Measurements from ENCODE around the gene CDH26. TPM values are rescaled to one million over a fixed set of nuclear protein-coding genes. Genes with fewer than 3 reads are reported as not detected.

The CDH26 gene
- polyA plus RNA-seq, 1 donor (not counting 4 experiments of a cell fraction or from before 2014, with no cell fraction given) = 1.1 TPM

- Histone ChIP-seq H3K27ac (ENCODE audit: control insufficient read depth, insufficient read depth, low read length) (no peak overlapping the region), H3K36me3 (ENCODE audit: control insufficient read depth in 2 of 2, extremely low read depth in 1 of 2, insufficient read depth in 2 of 2, low read length in 2 of 2) (no peaks in the 10 kb centered on the region), H4K20me1 (ENCODE audit: control insufficient read depth, extremely low read depth, insufficient read depth, low read length) (no peaks in the 10 kb centered on the region), H3K27me3 (ENCODE audit: control insufficient read depth, extremely low read depth, insufficient read depth, low read length) (no peaks in the 10 kb centered on the region), H3K4me2 (ENCODE audit: control insufficient read depth, extremely low read depth, insufficient read depth, low read depth, low read length) (no peak overlapping the region), H3K9me1 (ENCODE audit: control insufficient read depth, extremely low read depth, insufficient read depth, low read length) (peaks cover 2% of the 10 kb centered on the region), H3K4me1 (ENCODE audit: control insufficient read depth, extremely low read depth, insufficient read depth, low read length) (peaks cover 16% of the 10 kb centered on the region), H3K79me2 (ENCODE audit: control insufficient read depth, insufficient read depth, low read length) (no peaks in the 10 kb centered on the region), H3K4me3 (ENCODE audit: control insufficient read depth in 2 of 3, extremely low read depth in 1 of 3, insufficient read depth in 2 of 3, low read depth in 1 of 3, low read length in 3 of 3) (no peak overlapping the region), H2AFZ (ENCODE audit: control insufficient read depth, low read length) (no peak overlapping the region), H3K9me3 (ENCODE audit: control insufficient read depth, low read depth, low read length) (no peaks in the 10 kb centered on the region), H3K9ac (ENCODE audit: control insufficient read depth, extremely low read depth, insufficient read depth, low read length) (no peak overlapping the region)
- no peak for FAIRE-seq
- dilution Hi-C loops (cut with MboI; ENCODE audit: extremely low pct_ligation_motif_present, low sequenced_read_pairs) = no loop called here
- TF ChIP-seq CTCF (optimal IDR thresholded peaks at IDR 0.05 in 1 of 3, IDR thresholded peaks at IDR 0.05 in 1 of 3, conservative IDR thresholded peaks at IDR 0.05 in 1 of 3; ENCODE audit: extremely low read depth in 1 of 3, insufficient read depth in 2 of 3, low read length in 3 of 3) (no peak), EZH2 (IDR thresholded peaks at IDR 0.05; ENCODE audit: low read length) (no peak)
- DNase-seq (ENCODE audit: low read depth, low spot score) = no peak
Measured at GRCh38 chr20:59999502-59999901, 41.3 kb downstream of the CDH26 start.

GRCh38 chr20:60000271-60001042, 42.2 kb downstream of the CDH26 start:
- H3K4me2 ChIP-seq (ENCODE audit: control insufficient read depth, extremely low read depth, insufficient read depth, low read depth, low read length) = no peak overlapping the region
- H3K79me2 ChIP-seq (ENCODE audit: control insufficient read depth, insufficient read depth, low read length) = no peaks in the 10 kb centered on the region
- H3K36me3 ChIP-seq (ENCODE audit: control insufficient read depth in 2 of 2, extremely low read depth in 1 of 2, insufficient read depth in 2 of 2, low read length in 2 of 2) = no peaks in the 10 kb centered on the region
- TF ChIP-seq CTCF (optimal IDR thresholded peaks at IDR 0.05 in 1 of 3, IDR thresholded peaks at IDR 0.05 in 1 of 3, conservative IDR thresholded peaks at IDR 0.05 in 1 of 3; ENCODE audit: extremely low read depth in 1 of 3, insufficient read depth in 2 of 3, low read length in 3 of 3) (no peak), EZH2 (IDR thresholded peaks at IDR 0.05; ENCODE audit: low read length) (no peak)
- FAIRE-seq (no peak), DNase-seq (ENCODE audit: low read depth, low spot score) (no peak)
- dilution Hi-C loops (cut with MboI; ENCODE audit: extremely low pct_ligation_motif_present, low sequenced_read_pairs) = no loop called here
- no peak overlapping the region for H3K4me3 ChIP-seq (ENCODE audit: control insufficient read depth in 2 of 3, extremely low read depth in 1 of 3, insufficient read depth in 2 of 3, low read depth in 1 of 3, low read length in 3 of 3)
- no peak overlapping the region for H2AFZ ChIP-seq (ENCODE audit: control insufficient read depth, low read length)
- no peak overlapping the region for H3K27ac ChIP-seq (ENCODE audit: control insufficient read depth, insufficient read depth, low read length)
- H3K9me3 ChIP-seq (ENCODE audit: control insufficient read depth, low read depth, low read length) = no peaks in the 10 kb centered on the region
- no peak overlapping the region for H3K9ac ChIP-seq (ENCODE audit: control insufficient read depth, extremely low read depth, insufficient read depth, low read length)
- no peaks in the 10 kb centered on the region for H3K27me3 ChIP-seq (ENCODE audit: control insufficient read depth, extremely low read depth, insufficient read depth, low read length)
- no peaks in the 10 kb centered on the region for H4K20me1 ChIP-seq (ENCODE audit: control insufficient read depth, extremely low read depth, insufficient read depth, low read length)
- H3K9me1 ChIP-seq (ENCODE audit: control insufficient read depth, extremely low read depth, insufficient read depth, low read length) = no peaks in the 10 kb centered on the region
- peaks cover 6% of the 10 kb centered on the region for H3K4me1 ChIP-seq (ENCODE audit: control insufficient read depth, extremely low read depth, insufficient read depth, low read length)

Measured in keratinocyte (primary cell).